Thoracic aorta (tissue), 2 donors: ENCODE measurements around the gene IFNA1. TPM values are rescaled to one million over a fixed set of nuclear protein-coding genes. Genes with fewer than 3 reads are reported as not detected.

Experiments used
- ATAC-seq: fragments of 150-250 bp; one replicate; pipeline ENCODE4 v1.8.0; 2017; ENCODE audit warnings: low read depth; ENCODE audit not compliant: insufficient number of reproducible peaks, low FRiP score
- DNase-seq: peaks from one replicate; pipeline ENCODE4 v3.0.0-alpha.2; 2020; ENCODE audit warnings: low spot score
- H3K27ac ChIP-seq, 2 donors: fragments of 200-600 bp; sonication (generic); 1 replicate in 1 of 2; 2 replicates in 1 of 2; pipeline ENCODE4 v1.5.1; 2016; ENCODE audit warnings: mild to moderate bottlenecking in 2 of 2, moderate library complexity in 2 of 2
- H3K27me3 ChIP-seq: fragments of 200-600 bp; sonication (generic); replicated peaks from 2 replicates; pipeline ENCODE4 v1.6.0; 2016; ENCODE audit warnings: mild to moderate bottlenecking; ENCODE audit not compliant: insufficient read depth
- H3K36me3 ChIP-seq: fragments of 200-600 bp; sonication (generic); one replicate; pipeline ENCODE4 v1.5.1; 2016
- H3K4me1 ChIP-seq, 2 donors: fragments of 200-600 bp; sonication (generic); 1 replicate in 1 of 2; 2 replicates in 1 of 2; pipeline versions ENCODE4 v1.5.1 to v1.6.0; 2016; ENCODE audit warnings: low read depth in 2 of 2, mild to moderate bottlenecking in 1 of 2; ENCODE audit not compliant: control insufficient read depth in 1 of 2
- H3K4me3 ChIP-seq: fragments of 200-600 bp; sonication (generic); 2 replicates; pipeline ENCODE4 v1.5.1; 2016; ENCODE audit warnings: mild to moderate bottlenecking
- H3K9me3 ChIP-seq: fragments of 200-600 bp; sonication (generic); 2 replicates; pipeline ENCODE4 v1.5.1; 2016
- CTCF ChIP-seq: fragments of 200-600 bp; sonication (generic); IDR thresholded peaks from one replicate; pipeline ENCODE4 v1.5.1; 2019; ENCODE audit warnings: antibody characterized with exemption
- total RNA-seq, 2 donors: library from RNA; depleted of rRNA; stranded (reverse); fragments of >200 nt; gene quantifications; one replicate each; pipeline versions ENCODE4 v1.1.0 to v1.2.3, GENCODE V29; 2016

IFNA1 gene
- total RNA-seq, 2 donors from 2014 or later: not detected

GRCh38 chr9:21413624-21414023 lies 26.6 kb upstream of the IFNA1 start:
- TF ChIP-seq CTCF: no peak
- DNase-seq: no peak
- Histone ChIP-seq H3K4me3 (no peak overlapping the region), H3K27me3 (no peaks in the 10 kb centered on the region), H3K27ac (no peak overlapping the region), H3K36me3 (no peaks in the 10 kb centered on the region), H3K4me1 (no peaks in the 10 kb centered on the region), H3K9me3 (no peaks in the 10 kb centered on the region)
- ATAC-seq: no peak

GRCh38 chr9:21414220-21414940 lies 25.9 kb upstream of the IFNA1 start:
- Histone ChIP-seq H3K4me3 (no peak overlapping the region), H3K4me1 (no peaks in the 10 kb centered on the region), H3K27ac (no peak overlapping the region), H3K27me3 (no peaks in the 10 kb centered on the region), H3K36me3 (no peaks in the 10 kb centered on the region), H3K9me3 (no peaks in the 10 kb centered on the region)
- TF ChIP-seq CTCF: no peak
- DNase-seq (no peak), ATAC-seq (no peak)

- DNase-seq: no peak
- H3K4me3 ChIP-seq: no peak overlapping the region
- no peaks in the 10 kb centered on the region for H3K4me1 ChIP-seq
These were observed 24.6 kb upstream of the IFNA1 start for GRCh38 chr9:21415493-21416267.

GRCh38 chr9:21428235-21428634 lies 12.0 kb upstream of the IFNA1 start:
- no peak for DNase-seq
- no peak for ATAC-seq
- H3K27me3 ChIP-seq: no peaks in the 10 kb centered on the region
- no peaks in the 10 kb centered on the region for H3K4me1 ChIP-seq
- H3K4me3 ChIP-seq: no peak overlapping the region
- no peak for TF ChIP-seq CTCF
- H3K36me3 ChIP-seq: no peaks in the 10 kb centered on the region
- no peak overlapping the region for H3K27ac ChIP-seq
- H3K9me3 ChIP-seq: no peaks in the 10 kb centered on the region

More at GRCh38 chr9:21415493-21416267, 24.6 kb upstream of the IFNA1 start:
- ATAC-seq: no peak
- no peak overlapping the region for H3K27ac ChIP-seq
- H3K27me3 ChIP-seq: no peaks in the 10 kb centered on the region
- TF ChIP-seq CTCF: no peak
- no peaks in the 10 kb centered on the region for H3K9me3 ChIP-seq
- H3K36me3 ChIP-seq: no peaks in the 10 kb centered on the region

GRCh38 chr9:21429191-21429590 lies 11.0 kb upstream of the IFNA1 start:
- no peak for TF ChIP-seq CTCF

More at GRCh38 chr9:21429191-21429590, 11.0 kb upstream of the IFNA1 start:
- no peaks in the 10 kb centered on the region for H3K36me3 ChIP-seq
- no peak overlapping the region for H3K4me3 ChIP-seq
- DNase-seq (no peak), ATAC-seq (no peak)
- no peak overlapping the region for H3K27ac ChIP-seq
- no peaks in the 10 kb centered on the region for H3K4me1 ChIP-seq
- H3K27me3 ChIP-seq: no peaks in the 10 kb centered on the region
- no peaks in the 10 kb centered on the region for H3K9me3 ChIP-seq
